HepG2 (cell line): ENCODE measurements around the gene ZNF322. TPM values are rescaled to one million over a fixed set of nuclear protein-coding genes. Genes with fewer than 3 reads are reported as not detected.
A peak's percentile ranks its signal among the peaks of the same experiment; 100 is the strongest.

Source experiments
- BORCS8-MEF2B ChIP-seq: sonication (generic); formaldehyde crosslinking; IDR thresholded peaks from 2 replicates; pipeline ENCODE4 v1.8.0; 2022; ENCODE audit warnings: mild to moderate bottlenecking, missing genetic modification reagents
- CEBPG ChIP-seq: IDR thresholded peaks from 2 replicates; pipeline ENCODE4 v1.6.1; 2016
- GZF1 ChIP-seq: sonication (generic); formaldehyde crosslinking; IDR thresholded peaks from 2 replicates; pipeline ENCODE4 v1.5.1; 2020; ENCODE audit warnings: mild to moderate bottlenecking, missing genetic modification reagents
- MTF1 ChIP-seq: sonication (generic); formaldehyde crosslinking; IDR thresholded peaks from 2 replicates; pipeline ENCODE4 v1.5.0; 2020; ENCODE audit warnings: missing genetic modification reagents
- NR2F1 ChIP-seq, 2 experiments: fragments of 450-650 bp in 1 of 2; formaldehyde crosslinking in 1 of 2; IDR thresholded peaks; 2 replicates each; pipeline versions ENCODE4 v1.5.0 to v1.6.1; 2016 to 2020; ENCODE audit warnings: mild to moderate bottlenecking in 1 of 2, missing compliant biosample characterization in 1 of 2, missing genetic modification reagents in 1 of 2, moderate library complexity in 1 of 2
- ZNF512B ChIP-seq: sonication (generic); formaldehyde crosslinking; IDR thresholded peaks from 2 replicates; pipeline ENCODE4 v1.5.1; 2020; ENCODE audit warnings: missing genetic modification reagents, mild to moderate bottlenecking, borderline replicate concordance
- ZNF639 ChIP-seq: conservative IDR thresholded peaks from 2 replicates; pipeline ENCODE4 v1.6.1; 2018; ENCODE audit warnings: missing genetic modification reagents
- ZNF740 ChIP-seq: sonication (generic); formaldehyde crosslinking; IDR thresholded peaks from 2 replicates; pipeline ENCODE4 v1.4.0; 2020; ENCODE audit warnings: missing genetic modification reagents
- ZNF781 ChIP-seq: sonication (generic); formaldehyde crosslinking; IDR thresholded peaks from 2 replicates; pipeline ENCODE4 v1.5.1; 2020; ENCODE audit warnings: borderline replicate concordance, mild to moderate bottlenecking, missing genetic modification reagents; ENCODE audit errors: not compliant biosample characterization
- polyA plus RNA-seq, 8 experiments: library from polyadenylated mRNA; depleted of rRNA in 3 of 8; stranded (reverse) in 7 of 8; unstranded in 1 of 8; fragments of >200 nt; fragmentation: Illumina TruSeq in 4 of 8; extraction: Trizol in 4 of 8; gene quantifications; 2 replicates each; pipeline versions ENCODE4 v1.2.1 to v1.2.3, GENCODE V29; 2011 to 2016; ENCODE audit warnings: low read depth in 4 of 8, missing spikeins in 1 of 8, mixed read lengths in 1 of 8; ENCODE audit not compliant: insufficient read depth in 1 of 8
- total RNA-seq, 5 experiments: library from RNA; depleted of rRNA; stranded (reverse); fragments of >200 nt; fragmentation: Illumina TruSeq; extraction: Trizol; gene quantifications; 2 replicates each; pipeline ENCODE4 v1.2.3, GENCODE V29; 2016; ENCODE audit warnings: low read depth in 1 of 5

ZNF322 gene
- total and polyA plus RNA-seq, 2 of the 13 experiments (the other 11 are each of a cell fraction or from before 2014, with no cell fraction given), result 8.3 to 22.8 TPM

- TF ChIP-seq GZF1 (CRISPR knock-in tag), result 0 out of 2 replicates have a peak, but pooled peaks have one; percentile 58
- TF ChIP-seq ZNF512B (CRISPR knock-in tag), result peak; percentile 82; the same call in 1 of the 2 replicates
- TF ChIP-seq BORCS8-MEF2B (CRISPR knock-in tag), result peak; percentile 19; the same call in 1 of the 2 replicates
- no peak for TF ChIP-seq ZNF639 (CRISPR knock-in tag)
- TF ChIP-seq ZNF740 (CRISPR knock-in tag), result no peak
- TF ChIP-seq ZNF781, result peak; percentile 46
- TF ChIP-seq CEBPG, result 0 out of 2 replicates have a peak, but pooled peaks have one; percentile 2
- no peak for TF ChIP-seq NR2F1 (CRISPR knock-in tag; IDR thresholded peaks at IDR 0.05)
- TF ChIP-seq MTF1, result peak; percentile 3; the same call in 1 of the 2 replicates
These were observed 435 bp upstream of the ZNF322 start (continued) for GRCh38 chr6:26660000-26660361.
